ENCODE results near the gene FHAD1. TPM values are rescaled to one million over a fixed set of nuclear protein-coding genes. Genes with fewer than 3 reads are reported as not detected.

FHAD1 gene
- total and polyA plus RNA-seq, 9 of the 15 experiments (the other 6 are each of a cell fraction or from before 2014, with no cell fraction given): 0.32 to 2.1 (median 1.5) TPM; not detected in 1

DNA sequence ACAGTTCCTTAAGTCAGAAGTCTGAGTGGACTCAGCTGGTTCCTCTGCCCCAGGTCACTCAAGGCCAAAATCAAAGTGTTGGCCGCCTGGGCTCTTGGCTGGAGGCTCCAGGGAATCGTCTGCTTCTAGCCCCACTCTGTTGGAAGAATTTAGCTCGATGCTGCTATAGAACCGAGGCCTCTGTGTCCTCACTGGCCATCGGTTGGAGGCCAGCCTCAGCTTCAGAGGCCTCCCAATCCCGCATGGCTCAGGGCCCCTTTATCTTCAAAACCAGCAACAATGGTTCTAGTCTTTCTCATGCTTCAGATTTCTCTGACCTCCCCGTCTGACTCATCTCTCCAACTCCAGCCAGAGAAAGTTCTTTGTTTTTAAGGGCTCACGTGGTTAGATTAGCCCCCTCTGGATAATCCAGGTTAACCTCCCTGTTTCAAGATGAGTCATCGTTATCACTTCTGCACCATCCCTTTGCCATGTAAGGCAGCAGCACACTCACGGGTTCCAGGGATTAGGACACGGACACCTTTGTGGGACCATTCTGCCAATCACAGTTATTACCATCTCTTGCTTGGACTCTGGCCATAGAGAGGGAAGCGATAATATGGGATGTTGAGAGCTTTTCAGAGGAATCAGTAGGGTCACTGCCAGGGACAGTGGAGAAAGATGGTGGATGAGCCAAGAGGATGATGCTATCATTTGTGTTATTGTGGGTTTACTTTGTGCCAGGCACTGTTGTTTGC, 13.6 kb downstream of the FHAD1 start (continued):
- TF ChIP-seq, protein P1, sequence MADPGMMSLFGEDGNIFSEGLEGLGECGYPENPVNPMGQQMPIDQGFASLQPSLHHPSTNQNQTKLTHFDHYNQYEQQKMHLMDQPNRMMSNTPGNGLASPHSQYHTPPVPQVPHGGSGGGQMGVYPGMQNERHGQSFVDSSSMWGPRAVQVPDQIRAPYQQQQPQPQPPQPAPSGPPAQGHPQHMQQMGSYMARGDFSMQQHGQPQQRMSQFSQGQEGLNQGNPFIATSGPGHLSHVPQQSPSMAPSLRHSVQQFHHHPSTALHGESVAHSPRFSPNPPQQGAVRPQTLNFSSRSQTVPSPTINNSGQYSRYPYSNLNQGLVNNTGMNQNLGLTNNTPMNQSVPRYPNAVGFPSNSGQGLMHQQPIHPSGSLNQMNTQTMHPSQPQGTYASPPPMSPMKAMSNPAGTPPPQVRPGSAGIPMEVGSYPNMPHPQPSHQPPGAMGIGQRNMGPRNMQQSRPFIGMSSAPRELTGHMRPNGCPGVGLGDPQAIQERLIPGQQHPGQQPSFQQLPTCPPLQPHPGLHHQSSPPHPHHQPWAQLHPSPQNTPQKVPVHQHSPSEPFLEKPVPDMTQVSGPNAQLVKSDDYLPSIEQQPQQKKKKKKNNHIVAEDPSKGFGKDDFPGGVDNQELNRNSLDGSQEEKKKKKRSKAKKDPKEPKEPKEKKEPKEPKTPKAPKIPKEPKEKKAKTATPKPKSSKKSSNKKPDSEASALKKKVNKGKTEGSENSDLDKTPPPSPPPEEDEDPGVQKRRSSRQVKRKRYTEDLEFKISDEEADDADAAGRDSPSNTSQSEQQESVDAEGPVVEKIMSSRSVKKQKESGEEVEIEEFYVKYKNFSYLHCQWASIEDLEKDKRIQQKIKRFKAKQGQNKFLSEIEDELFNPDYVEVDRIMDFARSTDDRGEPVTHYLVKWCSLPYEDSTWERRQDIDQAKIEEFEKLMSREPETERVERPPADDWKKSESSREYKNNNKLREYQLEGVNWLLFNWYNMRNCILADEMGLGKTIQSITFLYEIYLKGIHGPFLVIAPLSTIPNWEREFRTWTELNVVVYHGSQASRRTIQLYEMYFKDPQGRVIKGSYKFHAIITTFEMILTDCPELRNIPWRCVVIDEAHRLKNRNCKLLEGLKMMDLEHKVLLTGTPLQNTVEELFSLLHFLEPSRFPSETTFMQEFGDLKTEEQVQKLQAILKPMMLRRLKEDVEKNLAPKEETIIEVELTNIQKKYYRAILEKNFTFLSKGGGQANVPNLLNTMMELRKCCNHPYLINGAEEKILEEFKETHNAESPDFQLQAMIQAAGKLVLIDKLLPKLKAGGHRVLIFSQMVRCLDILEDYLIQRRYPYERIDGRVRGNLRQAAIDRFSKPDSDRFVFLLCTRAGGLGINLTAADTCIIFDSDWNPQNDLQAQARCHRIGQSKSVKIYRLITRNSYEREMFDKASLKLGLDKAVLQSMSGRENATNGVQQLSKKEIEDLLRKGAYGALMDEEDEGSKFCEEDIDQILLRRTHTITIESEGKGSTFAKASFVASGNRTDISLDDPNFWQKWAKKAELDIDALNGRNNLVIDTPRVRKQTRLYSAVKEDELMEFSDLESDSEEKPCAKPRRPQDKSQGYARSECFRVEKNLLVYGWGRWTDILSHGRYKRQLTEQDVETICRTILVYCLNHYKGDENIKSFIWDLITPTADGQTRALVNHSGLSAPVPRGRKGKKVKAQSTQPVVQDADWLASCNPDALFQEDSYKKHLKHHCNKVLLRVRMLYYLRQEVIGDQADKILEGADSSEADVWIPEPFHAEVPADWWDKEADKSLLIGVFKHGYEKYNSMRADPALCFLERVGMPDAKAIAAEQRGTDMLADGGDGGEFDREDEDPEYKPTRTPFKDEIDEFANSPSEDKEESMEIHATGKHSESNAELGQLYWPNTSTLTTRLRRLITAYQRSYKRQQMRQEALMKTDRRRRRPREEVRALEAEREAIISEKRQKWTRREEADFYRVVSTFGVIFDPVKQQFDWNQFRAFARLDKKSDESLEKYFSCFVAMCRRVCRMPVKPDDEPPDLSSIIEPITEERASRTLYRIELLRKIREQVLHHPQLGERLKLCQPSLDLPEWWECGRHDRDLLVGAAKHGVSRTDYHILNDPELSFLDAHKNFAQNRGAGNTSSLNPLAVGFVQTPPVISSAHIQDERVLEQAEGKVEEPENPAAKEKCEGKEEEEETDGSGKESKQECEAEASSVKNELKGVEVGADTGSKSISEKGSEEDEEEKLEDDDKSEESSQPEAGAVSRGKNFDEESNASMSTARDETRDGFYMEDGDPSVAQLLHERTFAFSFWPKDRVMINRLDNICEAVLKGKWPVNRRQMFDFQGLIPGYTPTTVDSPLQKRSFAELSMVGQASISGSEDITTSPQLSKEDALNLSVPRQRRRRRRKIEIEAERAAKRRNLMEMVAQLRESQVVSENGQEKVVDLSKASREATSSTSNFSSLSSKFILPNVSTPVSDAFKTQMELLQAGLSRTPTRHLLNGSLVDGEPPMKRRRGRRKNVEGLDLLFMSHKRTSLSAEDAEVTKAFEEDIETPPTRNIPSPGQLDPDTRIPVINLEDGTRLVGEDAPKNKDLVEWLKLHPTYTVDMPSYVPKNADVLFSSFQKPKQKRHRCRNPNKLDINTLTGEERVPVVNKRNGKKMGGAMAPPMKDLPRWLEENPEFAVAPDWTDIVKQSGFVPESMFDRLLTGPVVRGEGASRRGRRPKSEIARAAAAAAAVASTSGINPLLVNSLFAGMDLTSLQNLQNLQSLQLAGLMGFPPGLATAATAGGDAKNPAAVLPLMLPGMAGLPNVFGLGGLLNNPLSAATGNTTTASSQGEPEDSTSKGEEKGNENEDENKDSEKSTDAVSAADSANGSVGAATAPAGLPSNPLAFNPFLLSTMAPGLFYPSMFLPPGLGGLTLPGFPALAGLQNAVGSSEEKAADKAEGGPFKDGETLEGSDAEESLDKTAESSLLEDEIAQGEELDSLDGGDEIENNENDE (IDR thresholded peaks at IDR 0.05; ENCODE audit: low read depth, low read length): no peak
- TF ChIP-seq RBM39 (optimal IDR thresholded peaks at IDR 0.05; ENCODE audit: low read depth, low read length) (no peak), EZH2 (IDR thresholded peaks at IDR 0.05; ENCODE audit: borderline replicate concordance, low read depth, low read length) (no peak), RAD51 (IDR thresholded peaks at IDR 0.05; ENCODE audit: borderline replicate concordance, low read depth) (peak; percentile 77), PHTF2 (CRISPR knock-in tag; IDR thresholded peaks at IDR 0.05) (no peak), MYBL2 (IDR thresholded peaks at IDR 0.05; ENCODE audit: low read depth) (no peak), MYBL2 (CRISPR knock-in tag; IDR thresholded peaks at IDR 0.05; ENCODE audit: borderline replicate concordance) (no peak), ZNF121 (CRISPR knock-in tag; conservative IDR thresholded peaks at IDR 0.05) (no peak), ETV1 (tag; conservative IDR thresholded peaks at IDR 0.05; ENCODE audit: low read depth) (no peak), PYGO2 (tag; IDR thresholded peaks at IDR 0.05) (no peak), ZKSCAN3 (CRISPR knock-in tag; IDR thresholded peaks at IDR 0.05) (no peak)
- TF ChIP-seq, protein P2, sequence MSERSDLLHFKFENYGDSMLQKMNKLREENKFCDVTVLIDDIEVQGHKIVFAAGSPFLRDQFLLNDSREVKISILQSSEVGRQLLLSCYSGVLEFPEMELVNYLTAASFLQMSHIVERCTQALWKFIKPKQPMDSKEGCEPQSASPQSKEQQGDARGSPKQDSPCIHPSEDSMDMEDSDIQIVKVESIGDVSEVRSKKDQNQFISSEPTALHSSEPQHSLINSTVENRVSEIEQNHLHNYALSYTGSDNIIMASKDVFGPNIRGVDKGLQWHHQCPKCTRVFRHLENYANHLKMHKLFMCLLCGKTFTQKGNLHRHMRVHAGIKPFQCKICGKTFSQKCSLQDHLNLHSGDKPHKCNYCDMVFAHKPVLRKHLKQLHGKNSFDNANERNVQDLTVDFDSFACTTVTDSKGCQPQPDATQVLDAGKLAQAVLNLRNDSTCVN (CRISPR knock-in tag; IDR thresholded peaks at IDR 0.05): no peak
- TF ChIP-seq, protein P3, sequence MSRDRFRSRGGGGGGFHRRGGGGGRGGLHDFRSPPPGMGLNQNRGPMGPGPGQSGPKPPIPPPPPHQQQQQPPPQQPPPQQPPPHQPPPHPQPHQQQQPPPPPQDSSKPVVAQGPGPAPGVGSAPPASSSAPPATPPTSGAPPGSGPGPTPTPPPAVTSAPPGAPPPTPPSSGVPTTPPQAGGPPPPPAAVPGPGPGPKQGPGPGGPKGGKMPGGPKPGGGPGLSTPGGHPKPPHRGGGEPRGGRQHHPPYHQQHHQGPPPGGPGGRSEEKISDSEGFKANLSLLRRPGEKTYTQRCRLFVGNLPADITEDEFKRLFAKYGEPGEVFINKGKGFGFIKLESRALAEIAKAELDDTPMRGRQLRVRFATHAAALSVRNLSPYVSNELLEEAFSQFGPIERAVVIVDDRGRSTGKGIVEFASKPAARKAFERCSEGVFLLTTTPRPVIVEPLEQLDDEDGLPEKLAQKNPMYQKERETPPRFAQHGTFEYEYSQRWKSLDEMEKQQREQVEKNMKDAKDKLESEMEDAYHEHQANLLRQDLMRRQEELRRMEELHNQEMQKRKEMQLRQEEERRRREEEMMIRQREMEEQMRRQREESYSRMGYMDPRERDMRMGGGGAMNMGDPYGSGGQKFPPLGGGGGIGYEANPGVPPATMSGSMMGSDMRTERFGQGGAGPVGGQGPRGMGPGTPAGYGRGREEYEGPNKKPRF (IDR thresholded peaks at IDR 0.05; ENCODE audit: low read depth, low read length): no peak

Data from K562 (cell line).